KMS-11 (cell line): Measurements from ENCODE around the gene C16orf92.
"Not testable (repeated sequence)": the region's sequence is repeated elsewhere in the genome, so short reads cannot be mapped to it uniquely, and the experiment has no call there.

Experiments
- H2AFZ ChIP-seq: fragments of 200-600 bp; sonication (generic); 2 replicates; pipeline ENCODE4 v1.6.1; 2016; ENCODE audit warnings: antibody characterized with exemption, mixed run types, low read depth
- H3K27ac ChIP-seq: fragments of 200-600 bp; sonication (generic); 2 replicates; pipeline ENCODE4 v1.6.1; 2016; ENCODE audit warnings: mild to moderate bottlenecking, mixed run types
- H3K27me3 ChIP-seq: fragments of 200-600 bp; sonication (generic); 2 replicates; pipeline ENCODE4 v1.6.1; 2017; ENCODE audit warnings: mild to moderate bottlenecking, low read depth, mixed run types, moderate library complexity; ENCODE audit not compliant: insufficient read depth
- H3K36me3 ChIP-seq: fragments of 200-600 bp; sonication (generic); 2 replicates; pipeline ENCODE4 v1.6.1; 2017; ENCODE audit warnings: mild to moderate bottlenecking, mixed run types; ENCODE audit not compliant: insufficient read depth
- H3K4me1 ChIP-seq: fragments of 200-600 bp; sonication (generic); 2 replicates; pipeline ENCODE4 v1.6.1; 2016; ENCODE audit warnings: mild to moderate bottlenecking, low read depth, mixed run types; ENCODE audit not compliant: poor library complexity, severe bottlenecking
- H3K4me2 ChIP-seq: fragments of 200-600 bp; sonication (generic); 2 replicates; pipeline ENCODE4 v1.7.0; 2016; ENCODE audit warnings: mild to moderate bottlenecking, mixed run types
- H3K4me3 ChIP-seq: fragments of 200-600 bp; sonication (generic); IDR thresholded peaks from 2 replicates; pipeline ENCODE4 v1.6.1; 2017; ENCODE audit warnings: low read depth, low read length, mixed read lengths; ENCODE audit not compliant: insufficient read depth
- H3K79me2 ChIP-seq: fragments of 200-600 bp; sonication (generic); 2 replicates; pipeline ENCODE4 v1.6.1; 2016; ENCODE audit warnings: low read depth, mixed run types; ENCODE audit not compliant: insufficient read depth
- H3K9ac ChIP-seq: fragments of 200-600 bp; sonication (generic); 2 replicates; pipeline ENCODE4 v1.6.1; 2016; ENCODE audit warnings: mild to moderate bottlenecking, mixed run types
- H4K20me1 ChIP-seq: fragments of 200-600 bp; sonication (generic); 2 replicates; pipeline ENCODE4 v1.6.1; 2016; ENCODE audit warnings: mild to moderate bottlenecking, mixed run types; ENCODE audit not compliant: insufficient read depth
- CTCF ChIP-seq: fragments of 200-600 bp; sonication (generic); conservative IDR thresholded peaks from 2 replicates; pipeline ENCODE4 v1.6.1; 2017; ENCODE audit warnings: low read depth, mild to moderate bottlenecking, antibody characterized with exemption, low read length, moderate library complexity, mixed read lengths

C16orf92 gene

GRCh38 chr16:30031477-30031918 is 8.5 kb downstream of the C16orf92 start:
- Histone ChIP-seq H3K27me3 (peaks cover 68% of the 10 kb centered on the region), H2AFZ (no peak overlapping the region)

GRCh38 chr16:30032083-30032819 is 9.3 kb downstream of the C16orf92 start:
- H4K20me1 ChIP-seq = no peaks in the 10 kb centered on the region
- peak; percentile 98 for TF ChIP-seq CTCF
- no peaks in the 10 kb centered on the region for H3K79me2 ChIP-seq
- no peak overlapping the region for H3K4me2 ChIP-seq
- H2AFZ ChIP-seq = no peak overlapping the region
- H3K4me3 ChIP-seq = no peak overlapping the region
- H3K27me3 ChIP-seq = peaks cover 61% of the 10 kb centered on the region
- no peaks in the 10 kb centered on the region for H3K36me3 ChIP-seq
- peaks cover 3% of the 10 kb centered on the region for H3K4me1 ChIP-seq
- H3K27ac ChIP-seq = no peak overlapping the region
- no peak overlapping the region for H3K9ac ChIP-seq

More at GRCh38 chr16:30031477-30031918, 8.5 kb downstream of the C16orf92 start:
- Histone ChIP-seq H3K36me3 (no peaks in the 10 kb centered on the region), H3K27ac (no peak overlapping the region), H3K9ac (no peak overlapping the region), H3K4me3 (no peak overlapping the region), H3K4me1 (peaks cover 3% of the 10 kb centered on the region), H4K20me1 (no peaks in the 10 kb centered on the region), H3K4me2 (no peak overlapping the region), H3K79me2 (no peaks in the 10 kb centered on the region)
- TF ChIP-seq CTCF = no peak

- H3K4me3 ChIP-seq = no peak overlapping the region
- no peak overlapping the region for H2AFZ ChIP-seq
- no peaks in the 10 kb centered on the region for H3K79me2 ChIP-seq
- no peak for TF ChIP-seq CTCF
- H3K9ac ChIP-seq = no peak overlapping the region
- H3K4me1 ChIP-seq = peaks cover 3% of the 10 kb centered on the region
- H4K20me1 ChIP-seq = no peaks in the 10 kb centered on the region
- no peaks in the 10 kb centered on the region for H3K36me3 ChIP-seq
- no peak overlapping the region for H3K27ac ChIP-seq
- H3K4me2 ChIP-seq = no peak overlapping the region
- H3K27me3 ChIP-seq = peaks cover 51% of the 10 kb centered on the region
Measured at GRCh38 chr16:30033270-30033669, 10.3 kb downstream of the C16orf92 start.

GRCh38 chr16:30040221-30040620 is 17.2 kb downstream of the C16orf92 start:
- no peak overlapping the region for H3K27ac ChIP-seq
- no peak overlapping the region for H3K4me3 ChIP-seq
- H3K4me2 ChIP-seq = no peak overlapping the region
- no peaks in the 10 kb centered on the region for H3K36me3 ChIP-seq
- no peaks in the 10 kb centered on the region for H3K79me2 ChIP-seq
- H3K4me1 ChIP-seq = no peaks in the 10 kb centered on the region
- H4K20me1 ChIP-seq = no peaks in the 10 kb centered on the region
- no peak overlapping the region for H3K9ac ChIP-seq
- H3K27me3 ChIP-seq = peaks cover 5% of the 10 kb centered on the region; the same call in 1 of the 2 replicates
- H2AFZ ChIP-seq = no peak overlapping the region
- TF ChIP-seq CTCF = no peak

GRCh38 chr16:30040690-30041089 is 17.7 kb downstream of the C16orf92 start:
- not testable (repeated sequence) for H3K4me2 ChIP-seq, H3K27me3 ChIP-seq, H3K4me1 ChIP-seq, H4K20me1 ChIP-seq, H3K4me3 ChIP-seq, H3K9ac ChIP-seq, H3K36me3 ChIP-seq, H2AFZ ChIP-seq, H3K27ac ChIP-seq, H3K79me2 ChIP-seq
